ENCODE measurements around the gene RARS2.
"Not testable (repeated sequence)": the region's sequence is repeated elsewhere in the genome, so short reads cannot be mapped to it uniquely, and the experiment has no call there.

RARS2 gene

GRCh38 chr6:87489326-87489725 is 100.5 kb downstream of the RARS2 start:
- DNase-seq: not testable (repeated sequence)

GRCh38 chr6:87487555-87487954 is 102.2 kb downstream of the RARS2 start:
- no peak for DNase-seq

GRCh38 chr6:87484491-87484890 is 105.3 kb downstream of the RARS2 start:
- DNase-seq: no peak

- peak in 1 of 2 donors; percentile 13 for DNase-seq
These were observed 105.9 kb downstream of the RARS2 start for GRCh38 chr6:87483929-87484328.

GRCh38 chr6:87482366-87482765 is 107.4 kb downstream of the RARS2 start:
- peak; percentile 59 to 71 for DNase-seq

- DNase-seq: peak; percentile 47 to 76
These were observed 107.9 kb downstream of the RARS2 start for GRCh38 chr6:87481931-87482330.

- DNase-seq: peak; percentile 23 to 40
These were observed 116.3 kb downstream of the RARS2 start for GRCh38 chr6:87473419-87473903.

- peak; percentile 73 to 79 for DNase-seq
These were observed 117.0 kb downstream of the RARS2 start, which contains the start of gene SLC35A1 for GRCh38 chr6:87472525-87473418. Gene SLC35A1, plus strand, starts transcription at chr6:87472974. Its CDS starts 30 bp downstream, at chr6:87473004.

GRCh38 chr6:87465051-87465450 is 124.7 kb downstream of the RARS2 start:
- DNase-seq: no peak
